GM19468 (cell line): ENCODE results near the gene LY6G6C.

Experiments used
- ATAC-seq: cut with Tn5 transposase; IDR thresholded peaks from one replicate; pipeline ENCODE4 v1.9.1; 2021; ENCODE audit warnings: mild to moderate bottlenecking, moderate library complexity, moderate number of reproducible peaks; ENCODE audit not compliant: unreplicated experiment; ENCODE audit errors: extremely low read depth

Gene LY6G6C

GRCh38 chr6:31727717-31728671, 6.4 kb upstream of the LY6G6C start:
- no peak for ATAC-seq

GRCh38 chr6:31727034-31727716, 5.6 kb upstream of the LY6G6C start:
- ATAC-seq: no peak

GRCh38 chr6:31725502-31726350, 4.2 kb upstream of the LY6G6C start:
- ATAC-seq: no peak

- no peak for ATAC-seq
These were observed 2.6 kb upstream of the LY6G6C start for GRCh38 chr6:31723980-31724691.

GRCh38 chr6:31723245-31723979, 1.9 kb upstream of the LY6G6C start, which contains the start of gene MPIG6B:
TSS of gene MPIG6B (plus strand) at chr6:31723373. CDS start at chr6:31723384, 11 bp downstream.
- ATAC-seq: no peak

GRCh38 chr6:31722173-31722572, 627 bp upstream of the LY6G6C start:
- no peak for ATAC-seq

- ATAC-seq: no peak
These were observed 1.3 kb downstream of the LY6G6C start for GRCh38 chr6:31720196-31720770.

GRCh38 chr6:31719001-31719400, 2.5 kb downstream of the LY6G6C start:
- no peak for ATAC-seq

- ATAC-seq: no peak
These were observed 3.3 kb downstream of the LY6G6C start for GRCh38 chr6:31718265-31718664.

- no peak for ATAC-seq
These were observed 3.9 kb downstream of the LY6G6C start for GRCh38 chr6:31717499-31718222.

- no peak for ATAC-seq
These were observed 6.3 kb downstream of the LY6G6C start, which contains the start of gene LY6G6D for GRCh38 chr6:31715022-31715958. TSS of gene LY6G6D (plus strand) at chr6:31715348. CDS start at chr6:31715356, 8 bp downstream.

- no peak for ATAC-seq
These were observed 7.4 kb downstream of the LY6G6C start for GRCh38 chr6:31713991-31714684.

GRCh38 chr6:31713465-31713864, 8.1 kb downstream of the LY6G6C start:
- no peak for ATAC-seq

GRCh38 chr6:31712296-31712695, 9.2 kb downstream of the LY6G6C start:
- no peak for ATAC-seq

- ATAC-seq: no peak
These were observed 10.3 kb downstream of the LY6G6C start for GRCh38 chr6:31711233-31711632.

- ATAC-seq: no peak
These were observed 10.9 kb downstream of the LY6G6C start for GRCh38 chr6:31710523-31711219.
